Liver (tissue), 9 donors: ENCODE results near the gene THTPA. TPM values are rescaled to one million over a fixed set of nuclear protein-coding genes. Genes with fewer than 3 reads are reported as not detected.

Source experiments
- DNase-seq: peaks from one replicate; pipeline ENCODE4 v3.0.0-alpha.2; 2017; ENCODE audit warnings: low spot score
- H3K27ac ChIP-seq, 2 donors: one replicate each; pipeline ENCODE4 v1.7.0; 2013; ENCODE audit warnings: inconsistent platforms in 2 of 2, low read length in 2 of 2, control low read depth in 1 of 2, low read depth in 1 of 2, mild to moderate bottlenecking in 1 of 2
- H3K27me3 ChIP-seq, 4 donors: one replicate each; pipeline versions ENCODE4 v1.6.1 to v1.7.0; 2013; ENCODE audit warnings: low read length in 3 of 4, inconsistent platforms in 1 of 4, mild to moderate bottlenecking in 1 of 4, moderate library complexity in 1 of 4; ENCODE audit not compliant: control insufficient read depth in 4 of 4, insufficient read depth in 4 of 4
- H3K36me3 ChIP-seq, 4 donors: one replicate each; pipeline versions ENCODE4 v1.6.1 to v1.7.0; 2013; ENCODE audit warnings: low read length in 3 of 4, mild to moderate bottlenecking in 3 of 4, low read depth in 1 of 4, moderate library complexity in 1 of 4; ENCODE audit not compliant: control insufficient read depth in 4 of 4, insufficient read depth in 3 of 4
- H3K4me1 ChIP-seq, 4 donors: one replicate each; pipeline versions ENCODE4 v1.6.1 to v1.7.0; 2013; ENCODE audit warnings: low read length in 3 of 4, mild to moderate bottlenecking in 3 of 4, moderate library complexity in 1 of 4; ENCODE audit not compliant: control insufficient read depth in 4 of 4, insufficient read depth in 4 of 4
- H3K4me3 ChIP-seq, 3 donors: one replicate each; pipeline versions ENCODE4 v1.6.1 to v1.7.0; 2013; ENCODE audit warnings: low read length in 3 of 3, control low read depth in 1 of 3, low read depth in 1 of 3, mild to moderate bottlenecking in 1 of 3
- H3K9ac ChIP-seq, 2 donors: one replicate each; pipeline ENCODE4 v1.7.0; 2013; ENCODE audit warnings: low read length in 2 of 2, mild to moderate bottlenecking in 2 of 2, moderate library complexity in 2 of 2, control low read depth in 1 of 2, low read depth in 1 of 2
- H3K9me3 ChIP-seq, 4 donors: one replicate each; pipeline versions ENCODE4 v1.6.1 to v1.7.0; 2013; ENCODE audit warnings: low read length in 3 of 4; ENCODE audit not compliant: control insufficient read depth in 4 of 4
- ATF3 ChIP-seq: IDR thresholded peaks from 2 replicates; pipeline ENCODE4 v1.6.1; 2016; ENCODE audit warnings: antibody characterized with exemption
- EGR1 ChIP-seq, 2 donors: IDR thresholded peaks; 2 replicates each; pipeline ENCODE4 v1.6.1; 2016 to 2018; ENCODE audit warnings: antibody characterized with exemption in 2 of 2, low read depth in 2 of 2
- FOXA2 ChIP-seq: IDR thresholded peaks from 2 replicates; pipeline ENCODE4 v1.6.1; 2016; ENCODE audit warnings: antibody characterized with exemption
- GABPA ChIP-seq, 2 donors: IDR thresholded peaks in 1 of 2; conservative IDR thresholded peaks in 1 of 2; 2 replicates each; pipeline ENCODE4 v1.6.1; 2016; ENCODE audit warnings: antibody characterized with exemption in 2 of 2, mild to moderate bottlenecking in 1 of 2, moderate library complexity in 1 of 2
- HNF4A ChIP-seq, 2 donors: conservative IDR thresholded peaks; 2 replicates each; pipeline ENCODE4 v1.6.1; 2016; ENCODE audit warnings: antibody characterized with exemption in 2 of 2, mild to moderate bottlenecking in 2 of 2
- HNF4G ChIP-seq: IDR thresholded peaks from 2 replicates; pipeline ENCODE4 v1.6.1; 2016; ENCODE audit warnings: antibody characterized with exemption
- MAX ChIP-seq: IDR thresholded peaks from 2 replicates; pipeline ENCODE4 v1.6.1; 2016; ENCODE audit warnings: antibody characterized with exemption
- RAD21 ChIP-seq, 2 donors: IDR thresholded peaks; 2 replicates each; pipeline ENCODE4 v1.6.1; 2016; ENCODE audit warnings: antibody characterized with exemption in 2 of 2, mild to moderate bottlenecking in 2 of 2
- REST ChIP-seq: IDR thresholded peaks from 2 replicates; pipeline ENCODE4 v1.6.1; 2016; ENCODE audit warnings: antibody characterized with exemption, mild to moderate bottlenecking
- RXRA ChIP-seq, 2 donors: IDR thresholded peaks; 2 replicates each; pipeline ENCODE4 v1.6.1; 2017 to 2018; ENCODE audit warnings: antibody characterized with exemption in 2 of 2, mild to moderate bottlenecking in 1 of 2
- SP1 ChIP-seq: IDR thresholded peaks from 2 replicates; pipeline ENCODE4 v1.6.1; 2018; ENCODE audit warnings: antibody characterized with exemption, mild to moderate bottlenecking
- YY1 ChIP-seq: IDR thresholded peaks from 2 replicates; pipeline ENCODE4 v1.6.1; 2016; ENCODE audit warnings: antibody characterized with exemption, mild to moderate bottlenecking
- ZBTB33 ChIP-seq: IDR thresholded peaks from 2 replicates; pipeline ENCODE4 v1.6.1; 2016; ENCODE audit warnings: antibody characterized with exemption
- WGBS: extraction: QIAGEN DNeasy Blood & Tissue Kit; methylation state at CpG from one replicate; pipeline ENCODE4 v1.1.7; 2013; 5-methylcytosine and 5-hydroxymethylcytosine counted together
- polyA plus RNA-seq, 2 donors: library from polyadenylated mRNA; stranded (reverse) in 1 of 2; unstranded in 1 of 2; fragments of 200-250 nt in 1 of 2; fragments of >200 nt in 1 of 2; fragmentation: Nextera tagmentation in 1 of 2; extraction: Ambion mirVana in 1 of 2; gene quantifications; one replicate each; pipeline versions ENCODE4 v1.2.1 to v1.2.3, GENCODE V29; 2013 to 2015
- total RNA-seq, 2 donors: library from RNA; depleted of rRNA; stranded (reverse); fragments of >200 nt; gene quantifications; one replicate each; pipeline ENCODE4 v1.2.3, GENCODE V29; 2014
- donor health status: healthy.
- donor health status: healthy.
- donor health status: healthy.
- donor health status: healthy.
- donor health status: healthy.

The THTPA gene
- total and polyA plus RNA-seq, 4 donors, result 7.3 to 19.8 (median 9.9) TPM

- no peaks in the 10 kb centered on the region for H3K27me3 ChIP-seq
- no peak overlapping the region for H3K9ac ChIP-seq
Observed at GRCh38 chr14:23602181-23603095, 46.4 kb downstream of the THTPA start.

GRCh38 chr14:23603103-23603502, 47.0 kb downstream of the THTPA start:
- WGBS, result 87% methylated on average over 2 of the region's 2 CpGs
- no peaks in the 10 kb centered on the region for H3K9me3 ChIP-seq
- H3K9ac ChIP-seq, result no peak overlapping the region
- no peak overlapping the region for H3K27ac ChIP-seq
- DNase-seq, result no peak
- no peaks in the 10 kb centered on the region for H3K36me3 ChIP-seq
- H3K4me1 ChIP-seq, result peaks cover 0 to under 1% (median 0%) of the 10 kb centered on the region in 4 donors
- no peaks in the 10 kb centered on the region for H3K27me3 ChIP-seq
- no peak overlapping the region for H3K4me3 ChIP-seq
- no peak for TF ChIP-seq HNF4G
- TF ChIP-seq MAX, result no peak
- TF ChIP-seq YY1, result no peak
- TF ChIP-seq RAD21 (IDR thresholded peaks at IDR 0.05), result no peak
- no peak for TF ChIP-seq EGR1 (IDR thresholded peaks at IDR 0.05; ENCODE audit: low read depth in 2 of 2)
- TF ChIP-seq GABPA (IDR thresholded peaks at IDR 0.05 in 1 of 2, conservative IDR thresholded peaks at IDR 0.05 in 1 of 2), result no peak
- no peak for TF ChIP-seq RXRA (IDR thresholded peaks at IDR 0.05)
- no peak for TF ChIP-seq HNF4A (conservative IDR thresholded peaks at IDR 0.05)
- TF ChIP-seq SP1, result no peak
- no peak for TF ChIP-seq ATF3

More at GRCh38 chr14:23602181-23603095, 46.4 kb downstream of the THTPA start:
- Histone ChIP-seq H3K27ac (no peak overlapping the region), H3K4me3 (no peak overlapping the region), H3K4me1 (no peaks in the 10 kb centered on the region), H3K9me3 (no peaks in the 10 kb centered on the region), H3K36me3 (no peaks in the 10 kb centered on the region)
- no peak for DNase-seq
- WGBS, result 93% methylated on average over 12 of the region's 12 CpGs
- TF ChIP-seq RXRA (IDR thresholded peaks at IDR 0.05) (no peak), FOXA2 (no peak), MAX (no peak), RAD21 (IDR thresholded peaks at IDR 0.05) (no peak), SP1 (no peak), REST (no peak), ZBTB33 (no peak)
